Measurements from ENCODE around the gene HCN4.

HCN4 gene

DNA sequence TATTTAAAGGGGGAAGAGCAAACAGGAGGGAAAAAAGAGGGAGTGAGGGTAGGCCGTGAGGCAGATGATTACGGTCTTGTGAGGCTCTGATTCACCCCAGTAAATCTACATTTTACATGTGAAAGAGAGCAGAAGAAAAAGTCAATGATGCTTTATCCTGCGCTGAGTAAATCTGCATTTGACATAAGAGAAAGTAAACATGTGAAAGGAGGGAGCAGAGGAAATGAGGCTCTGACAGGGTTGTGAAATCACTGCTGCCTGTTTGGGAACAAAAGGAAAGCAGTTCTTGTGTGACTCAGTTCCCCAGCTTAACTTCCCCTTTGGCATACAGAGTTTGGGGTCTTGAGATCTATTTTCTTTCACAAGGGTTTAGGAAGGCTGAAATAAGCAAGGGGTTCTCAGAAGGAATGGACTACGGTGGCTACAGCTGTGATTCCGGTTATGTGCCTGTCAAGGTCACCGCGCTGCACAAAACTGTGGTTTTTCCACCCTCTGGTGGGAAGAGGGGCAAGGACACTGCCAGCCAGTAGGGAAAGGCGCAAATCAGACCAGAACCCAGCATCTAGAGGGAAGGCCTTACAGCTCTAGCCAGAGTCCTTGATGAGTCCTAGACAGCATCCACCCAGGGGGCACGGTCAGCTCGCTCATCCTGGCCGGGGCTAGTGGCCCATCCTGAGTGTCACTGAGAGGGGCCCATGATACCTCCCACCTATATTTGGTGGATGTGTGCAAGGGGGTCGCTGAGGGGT, 18.9 kb upstream of the HCN4 start:
- TF ChIP-seq, protein P1, sequence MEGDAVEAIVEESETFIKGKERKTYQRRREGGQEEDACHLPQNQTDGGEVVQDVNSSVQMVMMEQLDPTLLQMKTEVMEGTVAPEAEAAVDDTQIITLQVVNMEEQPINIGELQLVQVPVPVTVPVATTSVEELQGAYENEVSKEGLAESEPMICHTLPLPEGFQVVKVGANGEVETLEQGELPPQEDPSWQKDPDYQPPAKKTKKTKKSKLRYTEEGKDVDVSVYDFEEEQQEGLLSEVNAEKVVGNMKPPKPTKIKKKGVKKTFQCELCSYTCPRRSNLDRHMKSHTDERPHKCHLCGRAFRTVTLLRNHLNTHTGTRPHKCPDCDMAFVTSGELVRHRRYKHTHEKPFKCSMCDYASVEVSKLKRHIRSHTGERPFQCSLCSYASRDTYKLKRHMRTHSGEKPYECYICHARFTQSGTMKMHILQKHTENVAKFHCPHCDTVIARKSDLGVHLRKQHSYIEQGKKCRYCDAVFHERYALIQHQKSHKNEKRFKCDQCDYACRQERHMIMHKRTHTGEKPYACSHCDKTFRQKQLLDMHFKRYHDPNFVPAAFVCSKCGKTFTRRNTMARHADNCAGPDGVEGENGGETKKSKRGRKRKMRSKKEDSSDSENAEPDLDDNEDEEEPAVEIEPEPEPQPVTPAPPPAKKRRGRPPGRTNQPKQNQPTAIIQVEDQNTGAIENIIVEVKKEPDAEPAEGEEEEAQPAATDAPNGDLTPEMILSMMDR (IDR thresholded peaks at IDR 0.05; ENCODE audit: low read depth, low read length) = no peak
- no peak for DNase-seq (ENCODE audit: extremely low read depth, low read depth)

DNA sequence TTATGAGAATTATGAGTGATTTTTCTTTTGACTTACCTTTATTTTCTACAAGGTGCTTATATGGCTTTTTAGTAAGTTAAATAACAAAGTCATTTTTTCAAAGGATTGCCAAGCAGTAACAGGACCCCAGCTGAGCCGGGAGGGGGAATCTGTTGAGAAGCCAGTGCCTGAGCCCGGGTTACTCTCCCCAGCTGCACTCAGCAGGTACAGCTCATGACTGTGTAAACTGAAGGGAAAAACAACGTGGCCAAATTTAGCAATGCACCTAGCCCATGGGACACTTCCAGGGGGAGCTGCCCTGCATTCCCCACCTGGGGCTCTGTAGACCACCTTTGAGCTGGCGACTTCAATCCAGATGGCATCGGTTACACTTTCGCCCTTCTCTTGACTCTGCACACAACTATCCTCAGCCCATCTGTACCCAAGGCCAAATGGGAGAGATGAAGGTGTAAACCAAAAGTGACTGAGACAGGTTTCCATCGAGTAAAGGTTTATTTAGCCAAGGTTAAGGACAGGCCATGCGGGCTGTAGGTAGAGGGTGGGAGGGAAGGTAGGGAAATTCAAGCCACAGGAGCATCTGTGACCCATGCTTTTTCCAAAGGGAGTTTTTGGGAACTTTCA, 18.2 kb upstream of the HCN4 start:
- TF ChIP-seq, protein P1 (IDR thresholded peaks at IDR 0.05; ENCODE audit: low read depth, low read length) = no peak
- no peak for DNase-seq (ENCODE audit: extremely low read depth, low read depth)

DNA sequence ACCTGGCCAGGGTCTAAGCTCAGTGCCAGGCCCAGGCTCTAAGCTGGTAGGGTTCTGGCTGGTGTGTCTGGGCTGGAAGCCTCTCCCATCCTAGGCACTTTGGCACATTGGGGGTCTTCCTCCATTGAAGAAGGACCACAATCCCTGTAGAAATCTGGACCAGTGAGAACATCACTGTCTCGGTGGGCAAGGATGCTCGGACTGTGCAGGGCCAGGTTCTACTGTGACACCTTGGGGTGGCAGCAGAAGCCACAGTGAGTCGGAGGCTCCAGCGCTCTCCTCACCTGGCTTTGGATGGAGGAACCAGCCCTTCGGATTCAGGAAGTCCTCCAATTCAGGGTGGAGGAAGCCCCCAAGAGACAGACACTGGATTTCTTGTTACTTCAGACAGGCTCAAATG, 17.5 kb upstream of the HCN4 start:
- no peak for DNase-seq (ENCODE audit: extremely low read depth, low read depth)
- TF ChIP-seq, protein P1 (IDR thresholded peaks at IDR 0.05; ENCODE audit: low read depth, low read length) = no peak

DNA sequence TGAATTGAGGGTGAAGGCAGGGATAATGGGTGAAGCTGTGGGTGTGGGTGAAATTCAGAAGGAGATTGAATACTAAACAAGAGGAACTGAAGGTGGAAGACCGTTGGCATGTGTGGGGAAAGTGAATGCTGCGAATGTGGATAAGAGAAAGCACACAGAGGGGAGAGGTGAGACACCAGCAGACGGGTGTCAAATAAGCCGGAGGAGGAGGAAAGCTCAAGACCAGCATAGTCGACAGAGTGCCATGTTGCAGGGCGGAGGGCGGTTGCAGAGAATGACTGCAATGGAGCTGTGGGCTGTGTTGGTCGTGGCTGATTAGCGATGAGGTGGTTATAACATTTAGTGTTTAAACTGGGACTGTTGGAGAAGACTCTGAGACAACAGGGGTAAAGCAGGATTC, 16.4 kb upstream of the HCN4 start:
- TF ChIP-seq, protein P1 (IDR thresholded peaks at IDR 0.05; ENCODE audit: low read depth, low read length) = no peak
- no peak for DNase-seq (ENCODE audit: extremely low read depth, low read depth)

DNA sequence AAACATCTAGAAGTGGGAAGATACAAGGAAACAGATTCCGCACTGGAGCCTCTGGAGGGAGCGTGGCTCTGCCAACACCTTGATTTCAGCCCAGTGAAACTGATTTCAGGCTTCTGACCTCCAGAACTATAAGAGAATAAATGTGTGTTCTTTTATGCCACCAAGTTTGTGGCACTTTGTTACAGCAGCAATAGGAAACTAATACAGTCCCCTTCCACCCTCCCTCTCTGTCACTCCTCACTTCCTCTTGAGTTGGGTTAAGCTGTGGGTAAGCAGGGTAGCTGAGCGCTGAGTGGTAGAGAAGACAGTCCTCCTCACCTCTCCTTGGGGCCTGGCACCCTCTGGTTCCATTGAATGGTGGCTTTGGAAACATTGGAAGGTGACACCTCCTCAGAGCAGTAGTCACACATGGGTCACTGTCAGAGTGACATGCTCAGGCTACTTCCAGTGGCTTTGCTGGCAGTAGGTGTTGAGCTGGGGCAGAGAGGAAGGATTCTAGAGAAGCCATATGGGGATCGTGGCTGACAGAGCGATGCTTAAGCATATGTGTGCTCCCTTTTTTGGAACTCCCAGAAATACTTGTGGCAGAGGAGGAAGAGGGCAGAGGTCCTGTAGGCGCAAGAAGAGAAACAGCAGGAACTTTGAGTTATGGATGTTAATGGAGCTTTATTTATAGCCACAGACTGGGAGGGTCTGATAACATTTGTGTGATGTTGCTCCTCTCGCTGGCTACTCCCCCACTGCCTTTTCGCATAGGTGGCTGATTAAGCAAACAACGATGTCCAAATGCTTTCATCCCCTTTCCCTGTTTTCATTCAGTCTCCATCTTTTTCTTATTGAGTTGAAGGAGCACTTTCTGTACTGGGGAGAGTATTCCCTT, 14.8 kb upstream of the HCN4 start:
- TF ChIP-seq, protein P1 (IDR thresholded peaks at IDR 0.05; ENCODE audit: low read depth, low read length) = no peak
- no peak for DNase-seq (ENCODE audit: extremely low read depth, low read depth)

DNA sequence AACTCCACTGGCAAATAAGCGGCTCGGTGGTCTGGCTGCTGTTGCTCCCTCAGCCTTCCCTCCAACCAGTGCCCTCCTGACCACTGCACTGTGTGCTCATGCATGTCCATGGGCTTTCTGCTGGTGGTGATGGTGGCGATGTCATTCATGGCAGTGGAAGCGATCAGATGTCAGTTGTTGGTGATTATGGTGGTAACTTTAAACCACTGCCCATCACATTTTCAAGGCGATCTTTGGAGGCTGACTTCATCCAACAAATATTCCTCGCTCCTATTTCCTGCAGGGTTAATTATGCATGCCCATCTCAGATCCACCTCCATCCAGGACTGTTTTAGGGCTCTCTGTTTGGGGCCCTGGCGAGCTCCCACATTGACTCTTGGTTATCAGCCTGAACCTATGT, 13.4 kb upstream of the HCN4 start:
- TF ChIP-seq, protein P1 (IDR thresholded peaks at IDR 0.05; ENCODE audit: low read depth, low read length) = no peak
- DNase-seq (ENCODE audit: extremely low read depth, low read depth) = no peak

DNA sequence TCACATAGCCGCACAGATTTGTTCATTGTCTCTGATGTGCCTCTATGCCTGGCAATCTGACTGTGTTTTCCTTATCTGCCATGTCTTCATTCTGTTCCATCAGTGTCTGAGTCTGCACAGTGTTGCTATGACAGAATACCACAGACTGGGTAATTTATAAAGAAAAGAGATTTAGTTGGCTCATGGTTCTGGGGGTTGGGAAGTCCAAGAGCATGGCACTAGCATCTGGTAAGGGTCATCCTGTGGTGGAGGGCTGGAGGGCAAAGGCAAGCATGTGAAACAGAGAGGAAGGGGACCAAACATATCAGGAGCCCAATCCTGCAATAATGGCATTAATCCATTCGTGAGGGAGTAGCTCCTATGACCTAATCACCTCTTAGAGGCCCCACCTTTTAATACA, 11.9 kb upstream of the HCN4 start:
- TF ChIP-seq, protein P1 (IDR thresholded peaks at IDR 0.05; ENCODE audit: low read depth, low read length) = no peak
- no peak for DNase-seq (ENCODE audit: extremely low read depth, low read depth)

Data from AG09319 (cell line).